OCI-LY3 (cell line): Measurements from ENCODE around the gene ANKRD44.
A peak's percentile ranks its signal among the peaks of the same experiment; 100 is the strongest.

Source experiments
- H2AFZ ChIP-seq: fragments of 200-600, 300-600 bp; shearing (Covaris generic); 2 replicates; pipeline ENCODE4 v1.6.0; 2014; ENCODE audit warnings: antibody characterized with exemption, low read depth, low read length
- H3K27ac ChIP-seq: fragments of 200-600, 300-600 bp; sonication (generic); 2 replicates; pipeline ENCODE4 v1.5.1; 2014; ENCODE audit warnings: mild to moderate bottlenecking, low read length, moderate library complexity, mixed read lengths
- H3K27me3 ChIP-seq: fragments of 200-600, 300-600 bp; sonication (generic); 2 replicates; pipeline ENCODE4 v1.6.1; 2014; ENCODE audit warnings: low read depth, low read length, mixed read lengths
- H3K36me3 ChIP-seq: fragments of 200-600, 300-600 bp; sonication (generic); replicated peaks from 2 replicates; pipeline ENCODE3; 2014; ENCODE audit warnings: low read depth, low read length, mixed read lengths
- H3K4me1 ChIP-seq: fragments of 300-600, 200-600 bp; sonication (generic); 2 replicates; pipeline ENCODE4 v1.6.1; 2014; ENCODE audit warnings: low read length, mixed read lengths
- H3K4me2 ChIP-seq: fragments of 200-600, 300-600 bp; sonication (generic); 2 replicates; pipeline ENCODE4 v1.6.1; 2014; ENCODE audit warnings: low read length, mixed read lengths
- H3K4me3 ChIP-seq: fragments of 300-600, 200-600 bp; sonication (generic); 2 replicates; pipeline ENCODE4 v1.5.1; 2014; ENCODE audit warnings: antibody characterized with exemption, mild to moderate bottlenecking, low read length, moderate library complexity
- H3K79me2 ChIP-seq: fragments of 300-600, 200-600 bp; shearing (Covaris generic); 2 replicates; pipeline ENCODE4 v1.6.1; 2014; ENCODE audit warnings: mild to moderate bottlenecking, low read length, mixed read lengths
- H3K9ac ChIP-seq: fragments of 300-600, 200-600 bp; shearing (Covaris generic); 2 replicates; pipeline ENCODE4 v1.6.0; 2014; ENCODE audit warnings: mild to moderate bottlenecking, low read length, moderate library complexity
- H3K9me3 ChIP-seq: fragments of 200-600, 300-600 bp; shearing (Covaris generic); 2 replicates; pipeline ENCODE4 v1.6.1; 2014; ENCODE audit warnings: low read length, mixed read lengths; ENCODE audit not compliant: insufficient read depth
- H4K20me1 ChIP-seq: fragments of 200-600, 300-600 bp; sonication (generic); 2 replicates; pipeline ENCODE4 v1.6.1; 2016; ENCODE audit warnings: low read length, mixed read lengths; ENCODE audit not compliant: insufficient read depth
- CTCF ChIP-seq: fragments of 200-600, 300-600 bp; sonication (generic); IDR thresholded peaks from 2 replicates; pipeline ENCODE4 v1.5.1; 2014; ENCODE audit warnings: antibody characterized with exemption, low read length, low read depth
- EZH2phosphoT487 ChIP-seq: fragments of 200-600 bp; shearing (Covaris generic); IDR thresholded peaks from 2 replicates; pipeline ENCODE4 v1.6.1; 2018; ENCODE audit warnings: antibody characterized with exemption, mixed run types, low read depth

Gene ANKRD44

GRCh38 chr2:197037863-197038398, 272.6 kb downstream of the ANKRD44 start:
- H3K79me2 ChIP-seq = no peaks in the 10 kb centered on the region
- TF ChIP-seq EZH2phosphoT487 = no peak
- 0 out of 2 replicates have a peak, but pooled peaks have one; percentile 6 for TF ChIP-seq CTCF
- H2AFZ ChIP-seq = no peak overlapping the region
- H3K36me3 ChIP-seq = peaks cover 5% of the 10 kb centered on the region
- H3K9me3 ChIP-seq = no peaks in the 10 kb centered on the region
- no peak overlapping the region for H3K4me2 ChIP-seq
- no peak overlapping the region for H3K9ac ChIP-seq
- H3K4me1 ChIP-seq = no peaks in the 10 kb centered on the region
- H4K20me1 ChIP-seq = no peaks in the 10 kb centered on the region
- H3K27ac ChIP-seq = no peak overlapping the region
- H3K27me3 ChIP-seq = no peaks in the 10 kb centered on the region
- H3K4me3 ChIP-seq = no peak overlapping the region

- no peak overlapping the region for H3K4me3 ChIP-seq
- H3K36me3 ChIP-seq = peaks cover 7% of the 10 kb centered on the region
- H3K9ac ChIP-seq = no peak overlapping the region
- no peak overlapping the region for H3K27ac ChIP-seq
- TF ChIP-seq CTCF = no peak
- no peak for TF ChIP-seq EZH2phosphoT487
- H3K4me2 ChIP-seq = no peak overlapping the region
- H3K27me3 ChIP-seq = no peaks in the 10 kb centered on the region
- no peaks in the 10 kb centered on the region for H3K4me1 ChIP-seq
- no peaks in the 10 kb centered on the region for H3K9me3 ChIP-seq
- H2AFZ ChIP-seq = no peak overlapping the region
- no peaks in the 10 kb centered on the region for H4K20me1 ChIP-seq
- H3K79me2 ChIP-seq = no peaks in the 10 kb centered on the region
Measured at GRCh38 chr2:197035002-197035401, 275.6 kb downstream of the ANKRD44 start.

- Histone ChIP-seq H3K36me3 (peaks cover 7% of the 10 kb centered on the region), H2AFZ (no peak overlapping the region), H3K79me2 (no peaks in the 10 kb centered on the region), H3K4me1 (no peaks in the 10 kb centered on the region), H3K27ac (no peak overlapping the region), H3K9ac (no peak overlapping the region), H3K9me3 (no peaks in the 10 kb centered on the region), H3K4me2 (no peak overlapping the region), H3K27me3 (no peaks in the 10 kb centered on the region), H3K4me3 (no peak overlapping the region), H4K20me1 (no peaks in the 10 kb centered on the region)
- no peak for TF ChIP-seq EZH2phosphoT487
- no peak for TF ChIP-seq CTCF
Measured at GRCh38 chr2:197034292-197034691, 276.3 kb downstream of the ANKRD44 start.

GRCh38 chr2:197033222-197033621, 277.4 kb downstream of the ANKRD44 start:
- TF ChIP-seq CTCF (no peak), EZH2phosphoT487 (no peak)
- no peak overlapping the region for H2AFZ ChIP-seq
- no peak overlapping the region for H3K27ac ChIP-seq
- no peaks in the 10 kb centered on the region for H3K79me2 ChIP-seq
- no peak overlapping the region for H3K4me2 ChIP-seq
- no peaks in the 10 kb centered on the region for H3K4me1 ChIP-seq
- H3K9me3 ChIP-seq = no peaks in the 10 kb centered on the region
- H3K9ac ChIP-seq = no peak overlapping the region
- H3K4me3 ChIP-seq = no peak overlapping the region
- no peaks in the 10 kb centered on the region for H3K27me3 ChIP-seq
- peaks cover 7% of the 10 kb centered on the region for H3K36me3 ChIP-seq
- no peaks in the 10 kb centered on the region for H4K20me1 ChIP-seq
